GF-D8 (cell line): Measurements from ENCODE around the gene SERPIND1.

Experiments used
- DNase-seq: peaks from one replicate; lab custom pipeline; 2025; lab: John Stamatoyannopoulos, UW

The SERPIND1 gene

GRCh38 chr22:20771918-20772625, 1.8 kb upstream of the SERPIND1 start:
- DNase-seq: no peak

DNA sequence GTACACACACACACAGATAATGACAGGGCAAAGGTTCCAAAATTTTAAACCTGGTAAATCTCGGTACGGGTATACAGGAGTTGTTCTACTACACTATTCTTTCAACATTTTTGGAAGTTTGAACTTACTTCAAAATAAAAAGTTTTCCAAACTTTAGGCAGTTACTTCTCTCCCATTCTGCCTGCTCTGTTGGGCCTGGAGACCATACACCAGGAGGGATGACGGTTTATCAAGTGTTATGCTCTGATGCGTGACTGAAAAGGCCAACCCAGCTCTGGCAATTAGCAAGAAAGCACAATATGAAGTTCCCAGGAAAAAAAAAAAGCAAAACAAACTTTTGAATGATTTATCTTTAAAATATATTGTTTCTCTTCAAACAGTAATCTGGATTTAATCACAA, 969 bp downstream of the SERPIND1 start:
- no peak for DNase-seq

GRCh38 chr22:20775342-20775895, 1.5 kb downstream of the SERPIND1 start:
- no peak for DNase-seq

- DNase-seq: no peak
Measured at GRCh38 chr22:20776624-20777405, 2.9 kb downstream of the SERPIND1 start.

GRCh38 chr22:20777420-20778177, 3.7 kb downstream of the SERPIND1 start:
- DNase-seq: no peak

GRCh38 chr22:20779014-20779817, 5.3 kb downstream of the SERPIND1 start:
- no peak for DNase-seq

DNA sequence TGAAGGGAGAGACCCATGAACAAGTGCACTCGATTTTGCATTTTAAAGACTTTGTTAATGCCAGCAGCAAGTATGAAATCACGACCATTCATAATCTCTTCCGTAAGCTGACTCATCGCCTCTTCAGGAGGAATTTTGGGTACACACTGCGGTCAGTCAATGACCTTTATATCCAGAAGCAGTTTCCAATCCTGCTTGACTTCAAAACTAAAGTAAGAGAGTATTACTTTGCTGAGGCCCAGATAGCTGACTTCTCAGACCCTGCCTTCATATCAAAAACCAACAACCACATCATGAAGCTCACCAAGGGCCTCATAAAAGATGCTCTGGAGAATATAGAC, 5.9 kb downstream of the SERPIND1 start:
- no peak for DNase-seq

DNA sequence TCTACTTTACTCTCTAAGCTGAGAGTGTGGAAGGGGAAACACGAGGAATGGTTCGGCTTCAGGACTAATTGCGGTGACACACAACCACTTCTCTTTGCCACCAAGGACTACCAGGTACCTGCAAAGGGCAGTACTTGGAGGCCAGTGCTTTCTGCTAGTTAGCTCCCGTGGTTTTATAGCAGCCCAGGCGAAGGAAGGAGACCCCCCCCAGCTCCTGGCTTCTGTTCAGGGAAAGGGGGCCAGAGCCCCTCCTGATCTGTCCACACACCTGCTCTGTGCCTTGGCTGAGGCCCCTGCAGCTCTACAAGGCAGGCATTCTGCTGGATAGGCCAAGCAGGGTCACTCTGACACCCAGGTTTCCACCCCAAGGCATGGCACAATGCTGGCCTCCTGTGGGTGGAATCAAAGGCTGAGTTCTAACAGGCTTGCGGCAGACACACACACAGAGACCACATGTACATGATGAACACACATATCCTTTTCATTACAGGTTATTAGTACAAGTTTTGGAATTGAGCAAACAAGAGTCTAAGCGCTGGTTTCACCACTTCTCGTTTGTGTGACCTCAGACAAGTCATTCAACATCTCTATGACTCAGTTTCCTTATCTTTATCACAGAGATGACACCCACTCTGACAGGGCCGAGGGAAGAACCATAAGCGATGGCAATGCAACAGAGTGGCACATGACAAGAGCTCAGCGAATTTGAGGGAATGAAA, 7.5 kb downstream of the SERPIND1 start:
- DNase-seq: no peak

DNA sequence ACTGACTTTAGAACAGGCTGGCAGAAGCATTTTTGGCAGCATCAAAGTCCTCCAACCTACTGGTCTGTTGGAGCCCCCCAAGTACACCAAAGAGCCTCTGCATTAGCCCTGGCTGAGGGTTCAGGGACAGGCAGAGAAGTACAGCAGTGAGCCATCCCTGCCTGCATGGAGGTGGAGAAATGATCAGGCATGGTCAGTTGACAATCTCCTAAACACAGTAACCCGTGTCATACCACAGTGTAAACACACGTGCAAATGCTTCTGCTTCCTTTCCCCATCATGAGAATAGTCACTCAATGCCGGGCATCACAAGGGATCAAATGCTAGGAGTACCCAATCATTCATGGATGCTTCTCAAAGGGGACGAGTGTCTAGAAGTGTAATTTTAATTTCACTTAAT, 8.2 kb downstream of the SERPIND1 start:
- DNase-seq: no peak

GRCh38 chr22:20782596-20783299, 8.8 kb downstream of the SERPIND1 start:
- no peak for DNase-seq

DNA sequence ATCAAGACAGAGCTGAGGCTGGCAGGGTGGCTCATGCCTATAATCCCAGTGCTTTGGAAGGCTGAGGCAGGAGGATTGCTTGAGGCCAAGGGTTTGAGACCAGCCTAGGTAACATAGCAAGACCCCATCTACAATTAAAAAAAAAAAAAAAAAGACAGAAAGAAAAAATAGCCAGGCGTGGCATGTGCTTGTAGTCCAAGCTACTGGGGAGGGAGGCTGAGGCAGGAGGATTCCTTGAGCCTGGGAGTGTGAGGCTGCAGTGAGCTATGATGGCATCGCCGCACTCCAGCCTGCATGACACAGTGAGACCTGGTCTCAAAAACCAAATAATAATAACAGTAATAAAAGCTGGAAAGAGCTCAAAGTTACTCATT, 9.4 kb downstream of the SERPIND1 start:
- DNase-seq: no peak

- peak; percentile 59 for DNase-seq
Measured at GRCh38 chr22:20783844-20784723, 10.2 kb downstream of the SERPIND1 start.

GRCh38 chr22:20785415-20785814, 11.5 kb downstream of the SERPIND1 start:
- no peak for DNase-seq

DNA sequence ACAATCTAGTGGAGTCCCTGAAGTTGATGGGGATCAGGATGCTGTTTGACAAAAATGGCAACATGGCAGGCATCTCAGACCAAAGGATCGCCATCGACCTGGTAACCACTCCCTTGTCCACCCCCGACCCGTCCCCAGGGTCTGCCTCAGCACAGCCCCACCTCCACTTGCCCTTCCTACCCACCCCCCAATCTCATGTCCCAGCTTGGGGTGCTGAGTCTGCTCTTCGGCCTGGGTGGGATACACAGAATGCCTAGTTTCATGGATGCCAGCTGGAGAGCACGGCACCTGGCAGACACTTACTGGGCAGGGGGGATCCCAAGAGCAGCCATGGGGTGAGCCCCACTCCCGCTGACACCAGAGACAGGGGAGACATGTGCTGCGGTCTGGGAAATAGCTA, 12.1 kb downstream of the SERPIND1 start:
- no peak for DNase-seq

GRCh38 chr22:20786536-20786979, 12.6 kb downstream of the SERPIND1 start:
- no peak for DNase-seq

GRCh38 chr22:20787223-20787622, 13.3 kb downstream of the SERPIND1 start:
- no peak for DNase-seq

DNA sequence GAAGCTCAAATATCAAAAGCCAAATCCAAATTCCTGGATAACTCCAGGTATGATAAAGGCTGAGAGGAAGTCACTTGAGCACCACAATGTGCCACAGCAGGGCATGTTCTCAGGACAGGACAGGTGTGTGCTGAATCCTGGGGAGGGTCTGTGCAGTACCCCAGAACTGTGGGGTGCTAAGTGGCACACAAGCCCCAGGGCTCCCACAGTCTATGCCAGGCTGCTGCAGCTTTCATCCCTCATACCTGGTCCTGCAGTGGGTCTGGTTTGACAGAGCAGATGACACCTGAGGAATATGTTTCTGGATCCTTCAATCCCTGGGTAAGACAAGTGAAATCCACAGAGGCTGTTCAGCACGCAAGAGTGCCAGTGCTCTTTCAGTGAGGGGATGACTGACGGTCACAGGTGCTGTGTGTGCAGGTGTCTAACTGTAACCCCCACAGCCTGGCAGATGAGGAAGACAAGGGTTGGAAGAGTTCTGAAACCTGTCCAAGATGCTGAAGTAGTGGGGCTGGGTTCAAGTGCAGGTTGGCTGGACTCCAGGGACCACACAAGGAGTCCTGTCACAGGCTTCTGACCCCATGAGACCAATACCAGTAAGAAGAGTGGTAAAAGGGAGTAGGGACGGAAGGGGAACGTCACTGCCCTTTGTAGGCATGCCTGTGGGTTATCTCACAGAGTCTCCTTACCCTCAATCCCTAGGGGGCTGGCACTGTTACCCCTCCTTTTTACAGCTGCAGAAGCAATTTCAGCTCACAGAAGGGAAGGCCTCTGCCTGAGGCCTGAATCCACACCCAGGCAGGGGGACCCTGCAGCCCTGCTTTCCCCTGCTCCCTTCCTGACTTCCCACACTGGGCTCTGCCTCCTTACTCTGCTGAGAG, 14.1 kb downstream of the SERPIND1 start:
- DNase-seq: no peak

DNA sequence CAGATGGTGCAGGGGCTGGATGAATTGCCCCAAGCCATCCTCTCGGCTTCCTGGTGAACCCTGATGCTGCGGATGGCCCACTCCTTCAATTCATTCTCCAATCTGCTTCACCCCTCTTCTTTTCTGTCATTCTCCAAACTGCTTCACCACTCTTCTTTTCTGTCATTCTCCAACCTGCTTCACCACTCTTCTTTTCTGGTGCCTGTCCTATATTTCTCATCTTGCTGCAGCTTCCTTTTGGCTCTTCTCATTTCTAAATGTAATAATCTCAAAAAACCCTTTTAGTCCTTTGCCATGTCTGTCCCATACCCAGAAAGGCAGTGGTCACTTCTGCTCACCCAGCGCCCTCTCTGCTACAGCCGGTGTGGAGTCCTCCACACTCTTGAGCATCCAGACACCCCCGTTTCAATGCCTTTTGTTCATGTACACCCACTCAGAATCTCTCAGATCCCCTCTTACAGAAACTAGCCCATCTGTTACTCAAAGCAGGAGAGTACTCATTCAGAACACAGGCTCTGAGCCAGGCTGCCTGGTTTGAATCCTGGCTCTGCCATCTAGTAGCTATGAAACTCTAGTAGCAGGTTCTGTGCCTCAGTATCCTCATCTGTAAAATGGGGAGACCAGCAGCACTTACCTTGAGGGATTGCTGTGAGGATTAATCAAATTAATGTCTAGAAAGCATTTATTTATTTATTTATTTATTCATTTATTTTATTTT, 14.9 kb downstream of the SERPIND1 start:
- DNase-seq: no peak
